OCI-LY3 (cell line): Measurements from ENCODE around the gene PTCD3.

Source experiments
- H2AFZ ChIP-seq: fragments of 200-600, 300-600 bp; shearing (Covaris generic); 2 replicates; pipeline ENCODE4 v1.6.0; 2014; ENCODE audit warnings: antibody characterized with exemption, low read depth, low read length
- H3K27ac ChIP-seq: fragments of 200-600, 300-600 bp; sonication (generic); 2 replicates; pipeline ENCODE4 v1.5.1; 2014; ENCODE audit warnings: mild to moderate bottlenecking, low read length, moderate library complexity, mixed read lengths
- H3K27me3 ChIP-seq: fragments of 200-600, 300-600 bp; sonication (generic); 2 replicates; pipeline ENCODE4 v1.6.1; 2014; ENCODE audit warnings: low read depth, low read length, mixed read lengths
- H3K36me3 ChIP-seq: fragments of 200-600, 300-600 bp; sonication (generic); replicated peaks from 2 replicates; pipeline ENCODE3; 2014; ENCODE audit warnings: low read depth, low read length, mixed read lengths
- H3K4me1 ChIP-seq: fragments of 300-600, 200-600 bp; sonication (generic); 2 replicates; pipeline ENCODE4 v1.6.1; 2014; ENCODE audit warnings: low read length, mixed read lengths
- H3K4me2 ChIP-seq: fragments of 200-600, 300-600 bp; sonication (generic); 2 replicates; pipeline ENCODE4 v1.6.1; 2014; ENCODE audit warnings: low read length, mixed read lengths
- H3K4me3 ChIP-seq: fragments of 300-600, 200-600 bp; sonication (generic); 2 replicates; pipeline ENCODE4 v1.5.1; 2014; ENCODE audit warnings: antibody characterized with exemption, mild to moderate bottlenecking, low read length, moderate library complexity
- H3K79me2 ChIP-seq: fragments of 300-600, 200-600 bp; shearing (Covaris generic); 2 replicates; pipeline ENCODE4 v1.6.1; 2014; ENCODE audit warnings: mild to moderate bottlenecking, low read length, mixed read lengths
- H3K9ac ChIP-seq: fragments of 300-600, 200-600 bp; shearing (Covaris generic); 2 replicates; pipeline ENCODE4 v1.6.0; 2014; ENCODE audit warnings: mild to moderate bottlenecking, low read length, moderate library complexity
- H3K9me3 ChIP-seq: fragments of 200-600, 300-600 bp; shearing (Covaris generic); 2 replicates; pipeline ENCODE4 v1.6.1; 2014; ENCODE audit warnings: low read length, mixed read lengths; ENCODE audit not compliant: insufficient read depth
- H4K20me1 ChIP-seq: fragments of 200-600, 300-600 bp; sonication (generic); 2 replicates; pipeline ENCODE4 v1.6.1; 2016; ENCODE audit warnings: low read length, mixed read lengths; ENCODE audit not compliant: insufficient read depth
- CTCF ChIP-seq: fragments of 200-600, 300-600 bp; sonication (generic); IDR thresholded peaks from 2 replicates; pipeline ENCODE4 v1.5.1; 2014; ENCODE audit warnings: antibody characterized with exemption, low read length, low read depth
- EZH2phosphoT487 ChIP-seq: fragments of 200-600 bp; shearing (Covaris generic); IDR thresholded peaks from 2 replicates; pipeline ENCODE4 v1.6.1; 2018; ENCODE audit warnings: antibody characterized with exemption, mixed run types, low read depth

The PTCD3 gene

GRCh38 chr2:86068648-86069047, 37.4 kb upstream of the PTCD3 start:
- Histone ChIP-seq H3K79me2 (no peaks in the 10 kb centered on the region), H3K27ac (peak overlapping the region; percentile 82), H3K9me3 (no peaks in the 10 kb centered on the region), H3K4me1 (peaks cover 69% of the 10 kb centered on the region), H3K4me2 (peak overlapping the region; percentile 34; the same call in 1 of the 2 replicates), H3K9ac (peak overlapping the region; percentile 45), H4K20me1 (no peaks in the 10 kb centered on the region), H3K27me3 (no peaks in the 10 kb centered on the region), H3K4me3 (no peak overlapping the region), H2AFZ (no peak overlapping the region), H3K36me3 (peaks cover 64% of the 10 kb centered on the region)
- TF ChIP-seq CTCF: no peak
- no peak for TF ChIP-seq EZH2phosphoT487

GRCh38 chr2:86069091-86069685, 36.8 kb upstream of the PTCD3 start:
- Histone ChIP-seq H3K27me3 (no peaks in the 10 kb centered on the region), H3K4me2 (no peak overlapping the region), H4K20me1 (no peaks in the 10 kb centered on the region), H3K36me3 (peaks cover 63% of the 10 kb centered on the region), H3K4me3 (no peak overlapping the region), H3K27ac (peak overlapping the region; percentile 82), H2AFZ (no peak overlapping the region), H3K4me1 (peaks cover 63% of the 10 kb centered on the region), H3K79me2 (no peaks in the 10 kb centered on the region), H3K9me3 (no peaks in the 10 kb centered on the region), H3K9ac (no peak overlapping the region)
- no peak for TF ChIP-seq EZH2phosphoT487
- TF ChIP-seq CTCF: no peak

- Histone ChIP-seq H3K4me3 (no peak overlapping the region), H2AFZ (no peak overlapping the region), H3K4me1 (peaks cover 57% of the 10 kb centered on the region), H3K27ac (no peak overlapping the region), H3K79me2 (no peaks in the 10 kb centered on the region), H3K9me3 (no peaks in the 10 kb centered on the region), H4K20me1 (no peaks in the 10 kb centered on the region), H3K9ac (no peak overlapping the region), H3K27me3 (no peaks in the 10 kb centered on the region), H3K4me2 (no peak overlapping the region), H3K36me3 (peaks cover 65% of the 10 kb centered on the region)
- no peak for TF ChIP-seq EZH2phosphoT487
- TF ChIP-seq CTCF: no peak
Measured at GRCh38 chr2:86069783-86070339, 36.2 kb upstream of the PTCD3 start.

- Histone ChIP-seq H3K27ac (no peak overlapping the region), H3K9me3 (no peaks in the 10 kb centered on the region), H3K79me2 (no peaks in the 10 kb centered on the region), H4K20me1 (no peaks in the 10 kb centered on the region), H3K4me1 (peaks cover 56% of the 10 kb centered on the region), H3K4me2 (no peak overlapping the region), H3K27me3 (no peaks in the 10 kb centered on the region), H3K4me3 (no peak overlapping the region), H3K9ac (no peak overlapping the region), H3K36me3 (peaks cover 56% of the 10 kb centered on the region), H2AFZ (no peak overlapping the region)
- TF ChIP-seq EZH2phosphoT487 (no peak), CTCF (no peak)
Measured at GRCh38 chr2:86070868-86071267, 35.2 kb upstream of the PTCD3 start.
